Memory B cell (primary cell): ENCODE results near the gene SMLR1.

Source experiments
- ATAC-seq: fragments of 150-1000 bp; cut with Tn5 transposase; 2 replicates; pipeline ENCODE4 v1.10.0; 2021; ENCODE audit warnings: low read depth, mild to moderate bottlenecking, moderate library complexity
- DNase-seq, 2 donors: peaks; one replicate each; pipeline ENCODE4 v3.0.0; 2022; ENCODE audit warnings: low spot score in 2 of 2
- H3K27ac Mint-ChIP-seq: one replicate; pipeline ENCODE4 v1.8.0; 2022; ENCODE audit warnings: mild to moderate bottlenecking, moderate library complexity, mixed read lengths
- H3K27me3 Mint-ChIP-seq: one replicate; pipeline ENCODE4 v1.8.0; 2022; ENCODE audit warnings: mixed read lengths
- H3K36me3 Mint-ChIP-seq: one replicate; pipeline ENCODE4 v1.8.0; 2022; ENCODE audit warnings: mild to moderate bottlenecking, mixed read lengths
- H3K4me1 Mint-ChIP-seq: one replicate; pipeline ENCODE4 v1.8.0; 2022; ENCODE audit warnings: mixed read lengths
- H3K4me3 Mint-ChIP-seq: one replicate; pipeline ENCODE4 v1.8.0; 2022; ENCODE audit warnings: mild to moderate bottlenecking, moderate library complexity, mixed read lengths
- H3K9me3 Mint-ChIP-seq: one replicate; pipeline ENCODE4 v1.8.0; 2022; ENCODE audit warnings: mixed read lengths

The SMLR1 gene

DNA sequence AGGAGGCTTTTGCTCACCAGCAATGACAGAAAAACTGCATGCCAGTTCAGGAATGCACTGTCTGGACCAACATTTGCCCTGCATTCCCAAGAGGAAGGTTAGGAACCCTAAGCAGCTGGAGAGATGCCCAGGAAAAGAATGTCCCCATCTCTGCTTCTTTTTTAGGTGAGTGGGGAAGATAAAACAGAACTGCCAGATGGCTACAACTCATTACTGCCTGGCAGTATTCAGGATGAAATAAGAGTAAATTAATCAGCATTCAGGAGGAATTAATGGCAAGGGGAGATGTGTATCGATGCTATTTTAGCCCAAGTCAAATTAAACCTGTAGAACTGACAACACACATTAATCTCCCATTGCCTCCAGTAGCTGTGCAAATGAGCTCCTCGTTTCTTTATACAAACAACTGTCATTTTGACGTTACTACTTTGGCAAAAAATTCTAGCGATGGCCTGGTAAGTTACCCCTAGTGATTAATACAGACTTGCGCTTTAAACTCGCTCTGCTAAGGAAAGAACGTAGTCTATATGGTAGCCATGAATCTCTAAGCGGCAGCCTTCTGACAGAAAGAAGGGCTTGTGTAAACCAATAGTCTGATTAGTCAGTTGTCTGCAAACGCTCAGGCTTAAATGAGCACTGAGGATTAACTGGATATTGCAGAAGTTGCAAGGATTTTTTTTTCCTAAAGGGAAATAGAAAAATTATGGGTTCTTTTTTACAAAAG lies 16.7 kb upstream of the SMLR1 start:
- Mint-ChIP-seq H3K4me1 (no peaks in the 10 kb centered on the region), H3K4me3 (no peak overlapping the region), H3K27me3 (peaks cover 2% of the 10 kb centered on the region), H3K9me3 (no peaks in the 10 kb centered on the region), H3K36me3 (no peaks in the 10 kb centered on the region), H3K27ac (no peak overlapping the region)
- ATAC-seq (no peak), DNase-seq (no peak)

- ATAC-seq (no peak), DNase-seq (no peak)
- Mint-ChIP-seq H3K4me1 (no peaks in the 10 kb centered on the region), H3K9me3 (no peaks in the 10 kb centered on the region), H3K4me3 (no peak overlapping the region), H3K27me3 (no peaks in the 10 kb centered on the region), H3K27ac (no peak overlapping the region), H3K36me3 (no peaks in the 10 kb centered on the region)
These were observed 15.3 kb upstream of the SMLR1 start for GRCh38 chr6:130811932-130812331.

- Mint-ChIP-seq H3K9me3 (no peaks in the 10 kb centered on the region), H3K36me3 (peaks cover 1% of the 10 kb centered on the region), H3K27ac (no peak overlapping the region), H3K4me3 (no peak overlapping the region), H3K27me3 (peaks cover 1% of the 10 kb centered on the region), H3K4me1 (no peaks in the 10 kb centered on the region)
- DNase-seq (no peak), ATAC-seq (no peak)
These were observed 12.7 kb upstream of the SMLR1 start for GRCh38 chr6:130814506-130814905.

GRCh38 chr6:130815200-130816071 lies 11.8 kb upstream of the SMLR1 start:
- DNase-seq: no peak
- Mint-ChIP-seq H3K4me3 (no peak overlapping the region), H3K36me3 (peaks cover 1% of the 10 kb centered on the region)

GRCh38 chr6:130822736-130823135 lies 4.5 kb upstream of the SMLR1 start:
- no peaks in the 10 kb centered on the region for H3K9me3 Mint-ChIP-seq
- peaks cover under 1% of the 10 kb centered on the region for H3K36me3 Mint-ChIP-seq
- H3K4me3 Mint-ChIP-seq: no peak overlapping the region
- no peak for ATAC-seq
- no peak overlapping the region for H3K27ac Mint-ChIP-seq
- no peaks in the 10 kb centered on the region for H3K4me1 Mint-ChIP-seq
- DNase-seq: no peak
- H3K27me3 Mint-ChIP-seq: peaks cover 3% of the 10 kb centered on the region

More at GRCh38 chr6:130815200-130816071, 11.8 kb upstream of the SMLR1 start:
- ATAC-seq: no peak
- no peaks in the 10 kb centered on the region for H3K9me3 Mint-ChIP-seq
- no peaks in the 10 kb centered on the region for H3K4me1 Mint-ChIP-seq
- H3K27me3 Mint-ChIP-seq: peaks cover 1% of the 10 kb centered on the region
- no peak overlapping the region for H3K27ac Mint-ChIP-seq

- Mint-ChIP-seq H3K9me3 (no peaks in the 10 kb centered on the region), H3K36me3 (no peaks in the 10 kb centered on the region), H3K27me3 (peaks cover 2% of the 10 kb centered on the region), H3K27ac (no peak overlapping the region), H3K4me3 (no peak overlapping the region), H3K4me1 (no peaks in the 10 kb centered on the region)
- ATAC-seq: no peak
- DNase-seq: no peak
These were observed 2.1 kb upstream of the SMLR1 start for GRCh38 chr6:130824978-130825694.

DNA sequence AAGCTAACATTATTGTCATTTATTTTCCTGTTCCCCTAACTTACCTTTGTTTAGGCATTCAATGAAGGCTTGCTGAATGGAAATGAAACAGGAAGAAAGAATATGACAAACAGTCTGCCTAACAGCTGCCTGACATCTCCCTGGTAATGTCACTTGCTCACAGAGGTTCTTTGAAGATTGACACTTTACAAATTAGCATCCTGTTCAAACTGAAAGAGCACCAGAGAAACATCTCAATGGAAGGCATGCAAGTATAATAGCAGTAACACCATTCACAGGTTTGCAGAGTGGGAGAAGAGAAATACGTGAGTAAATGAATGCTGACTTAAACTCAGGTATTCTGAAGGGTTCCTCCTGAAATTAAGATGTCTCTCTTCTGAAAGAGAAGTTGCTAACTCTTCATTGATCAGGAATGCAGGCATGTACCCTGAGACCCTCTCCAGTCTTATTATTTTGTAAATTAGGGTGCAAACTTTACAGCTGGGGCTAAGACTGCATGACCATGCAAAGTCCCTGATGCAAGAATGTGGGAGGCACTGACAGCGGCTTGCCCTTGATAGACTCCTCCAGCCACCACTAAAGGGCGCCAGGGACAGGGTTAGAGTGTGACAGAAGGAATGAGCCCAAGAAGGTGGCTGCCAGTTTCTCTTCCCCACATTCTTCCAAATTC lies 1.3 kb upstream of the SMLR1 start:
- ATAC-seq (no peak), DNase-seq (no peak)
- Mint-ChIP-seq H3K27me3 (peaks cover 2% of the 10 kb centered on the region), H3K9me3 (no peaks in the 10 kb centered on the region), H3K4me1 (no peaks in the 10 kb centered on the region), H3K4me3 (no peak overlapping the region), H3K36me3 (no peaks in the 10 kb centered on the region), H3K27ac (no peak overlapping the region)

- no peak overlapping the region for H3K4me3 Mint-ChIP-seq
- H3K4me1 Mint-ChIP-seq: no peaks in the 10 kb centered on the region
- no peak overlapping the region for H3K27ac Mint-ChIP-seq
- DNase-seq (no peak), ATAC-seq (no peak)
- no peaks in the 10 kb centered on the region for H3K36me3 Mint-ChIP-seq
- peaks cover 2% of the 10 kb centered on the region for H3K27me3 Mint-ChIP-seq
- no peaks in the 10 kb centered on the region for H3K9me3 Mint-ChIP-seq
These were observed 562 bp upstream of the SMLR1 start for GRCh38 chr6:130826442-130827246.

DNA sequence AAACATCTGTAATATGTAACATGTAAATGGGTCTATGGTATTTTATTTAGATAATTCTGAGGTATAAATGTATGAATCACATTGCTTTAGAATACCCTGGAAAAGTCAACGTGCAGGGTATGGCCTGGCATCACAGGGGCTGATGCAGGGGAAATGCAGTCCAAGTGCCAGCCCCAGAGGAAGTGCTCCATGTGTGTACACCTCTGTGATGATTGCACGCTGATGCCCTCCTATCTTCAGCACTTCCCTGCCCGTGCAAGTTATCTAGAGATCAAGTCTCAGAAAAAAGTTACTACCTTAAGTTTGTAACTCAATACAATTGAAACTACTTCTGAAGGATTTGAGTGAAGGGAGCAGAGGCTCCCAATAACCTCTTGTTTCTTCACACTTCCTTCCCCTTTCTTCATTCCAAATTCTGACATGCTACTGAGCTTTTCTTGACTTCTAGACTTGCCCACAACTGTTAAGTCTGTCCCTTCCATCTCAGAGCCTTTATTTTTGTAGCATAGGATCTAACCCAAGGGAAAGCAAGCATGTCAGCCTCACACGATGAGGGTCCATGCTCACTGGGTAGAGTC lies 2.2 kb downstream of the SMLR1 start:
- no peaks in the 10 kb centered on the region for H3K36me3 Mint-ChIP-seq
- ATAC-seq: no peak
- H3K27ac Mint-ChIP-seq: no peak overlapping the region
- peaks cover 2% of the 10 kb centered on the region for H3K27me3 Mint-ChIP-seq
- H3K9me3 Mint-ChIP-seq: no peaks in the 10 kb centered on the region
- no peak overlapping the region for H3K4me3 Mint-ChIP-seq
- no peaks in the 10 kb centered on the region for H3K4me1 Mint-ChIP-seq
- DNase-seq: no peak

GRCh38 chr6:130831607-130832006 lies 4.4 kb downstream of the SMLR1 start:
- DNase-seq (no peak), ATAC-seq (no peak)
- Mint-ChIP-seq H3K27ac (no peak overlapping the region), H3K36me3 (no peaks in the 10 kb centered on the region), H3K9me3 (no peaks in the 10 kb centered on the region), H3K4me1 (no peaks in the 10 kb centered on the region), H3K4me3 (no peak overlapping the region), H3K27me3 (no peaks in the 10 kb centered on the region)

GRCh38 chr6:130833569-130833968 lies 6.4 kb downstream of the SMLR1 start:
- Mint-ChIP-seq H3K4me1 (no peaks in the 10 kb centered on the region), H3K36me3 (peaks cover 2% of the 10 kb centered on the region), H3K27ac (no peak overlapping the region), H3K9me3 (no peaks in the 10 kb centered on the region), H3K27me3 (no peaks in the 10 kb centered on the region), H3K4me3 (no peak overlapping the region)
- ATAC-seq (no peak), DNase-seq (no peak)

DNA sequence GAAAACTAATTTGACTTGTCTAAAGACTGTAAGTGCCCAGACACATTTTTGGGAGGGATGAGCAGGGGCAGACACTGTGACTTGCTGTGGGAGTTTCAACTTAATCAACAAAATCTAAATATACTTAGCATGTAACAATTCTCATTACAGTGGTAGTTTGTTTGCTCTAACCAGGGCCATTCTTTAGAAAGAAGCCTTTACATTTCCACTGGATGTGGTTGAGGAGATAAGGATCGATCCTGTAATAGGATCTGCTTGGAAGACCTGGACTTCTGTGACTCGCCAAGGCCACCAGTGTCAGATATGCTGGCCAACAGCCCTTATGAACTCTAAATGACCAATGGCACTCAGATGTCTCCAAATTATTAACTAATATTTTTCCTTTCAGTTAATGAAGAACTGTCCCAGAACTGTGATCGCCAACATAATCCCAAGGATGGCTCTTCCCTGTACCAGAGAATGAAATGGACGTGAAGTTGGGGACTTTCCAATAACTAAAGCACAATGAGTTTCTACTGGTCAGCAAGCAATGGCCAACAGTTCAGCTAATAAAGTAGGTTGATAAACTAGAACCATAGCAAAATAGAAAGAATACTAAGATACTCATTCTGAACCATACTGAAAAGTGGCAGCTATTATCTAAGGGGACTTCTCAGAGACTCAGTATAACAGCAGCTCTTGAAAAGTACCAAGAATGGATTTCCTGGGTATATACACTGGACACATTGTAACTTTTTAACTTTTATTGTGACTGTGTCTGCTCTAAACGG lies 7.5 kb downstream of the SMLR1 start:
- H3K4me1 Mint-ChIP-seq: no peaks in the 10 kb centered on the region

More for the DNA sequence above, 7.5 kb downstream of the SMLR1 start:
- no peak overlapping the region for H3K27ac Mint-ChIP-seq
- no peaks in the 10 kb centered on the region for H3K9me3 Mint-ChIP-seq
- no peaks in the 10 kb centered on the region for H3K27me3 Mint-ChIP-seq
- no peak overlapping the region for H3K4me3 Mint-ChIP-seq
- peaks cover 2% of the 10 kb centered on the region for H3K36me3 Mint-ChIP-seq
- DNase-seq (no peak), ATAC-seq (no peak)
